HG02623 (cell line): Measurements from ENCODE around the gene TM6SF1.

Experiments
- ATAC-seq: cut with Tn5 transposase; IDR thresholded peaks from one replicate; pipeline ENCODE4 v1.9.1; 2021; ENCODE audit warnings: moderate library complexity; ENCODE audit not compliant: unreplicated experiment

The TM6SF1 gene

DNA sequence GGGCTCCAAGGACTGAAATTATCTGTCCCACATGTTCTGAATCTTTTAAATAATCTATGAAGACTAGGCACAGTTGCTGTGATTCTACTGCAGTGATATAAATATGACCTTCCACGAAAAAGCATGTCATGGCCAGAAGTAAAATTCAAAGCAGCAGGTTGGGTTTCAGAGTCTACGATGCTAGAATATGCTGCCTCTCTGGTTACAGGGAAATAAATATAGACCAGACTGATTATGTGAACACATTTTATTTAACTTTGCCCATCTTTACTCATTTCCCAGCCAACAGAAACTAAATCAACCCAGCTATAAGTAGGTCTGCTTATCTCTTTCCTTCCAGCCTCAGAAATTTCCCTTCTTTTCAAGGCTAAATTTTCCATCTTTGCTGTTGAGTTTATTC is 19.9 kb upstream of the TM6SF1 start:
- no peak for ATAC-seq

DNA sequence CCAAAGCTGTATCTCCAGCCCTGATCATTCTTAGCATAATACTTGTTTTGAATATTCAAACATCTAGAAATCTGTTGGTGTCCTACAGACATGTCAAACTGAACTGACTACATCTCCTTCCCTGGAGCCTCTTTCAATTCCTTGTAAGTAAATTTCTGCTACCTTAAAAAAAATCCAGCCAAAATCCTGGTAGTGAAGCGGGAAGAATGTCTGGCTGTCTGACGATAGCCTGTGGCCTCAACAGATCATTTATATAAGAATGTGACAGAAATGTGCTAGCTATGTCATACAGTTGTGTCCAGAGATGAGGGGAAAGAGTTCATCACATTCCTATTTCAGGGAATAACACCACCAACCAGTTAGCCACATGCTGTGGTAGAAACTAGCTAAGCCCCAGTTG is 18.6 kb upstream of the TM6SF1 start:
- ATAC-seq, result no peak

DNA sequence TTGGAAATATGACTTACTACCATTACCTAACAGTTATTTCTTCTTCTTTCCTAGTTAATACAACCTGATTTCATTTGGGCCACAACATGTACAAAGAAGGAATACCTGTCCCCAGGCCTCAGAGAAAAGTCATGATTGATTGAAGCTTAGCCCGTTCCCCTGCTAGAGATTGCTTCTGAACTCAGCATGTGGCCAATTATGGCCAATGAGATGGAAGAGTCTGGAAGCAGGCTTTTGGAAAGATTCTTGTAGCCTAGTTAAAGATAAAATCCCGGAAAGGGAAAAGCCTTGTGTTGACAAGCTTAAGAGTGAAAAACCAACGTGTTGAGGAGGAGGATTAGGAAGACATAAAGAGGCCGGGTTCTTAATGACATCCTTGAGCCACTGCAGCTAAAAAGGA is 17.0 kb upstream of the TM6SF1 start:
- ATAC-seq, result no peak

DNA sequence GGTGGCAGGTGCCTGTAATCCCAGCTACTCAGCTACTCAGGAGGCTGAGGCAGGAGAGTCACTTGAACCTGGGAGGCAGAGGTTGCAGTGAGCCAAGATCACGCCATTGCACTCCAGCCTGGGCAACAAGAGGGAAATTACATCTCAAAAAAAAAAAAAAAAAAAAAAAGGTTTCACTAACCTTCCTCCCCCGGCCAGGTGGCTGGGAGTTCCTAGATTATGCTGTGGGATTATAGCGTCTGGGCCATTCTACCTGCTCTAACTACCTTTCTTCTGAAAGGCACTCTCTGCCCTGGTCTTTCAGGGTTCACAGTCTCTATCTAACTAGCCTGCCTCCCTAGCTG is 15.5 kb upstream of the TM6SF1 start:
- ATAC-seq, result peak; percentile 15

DNA sequence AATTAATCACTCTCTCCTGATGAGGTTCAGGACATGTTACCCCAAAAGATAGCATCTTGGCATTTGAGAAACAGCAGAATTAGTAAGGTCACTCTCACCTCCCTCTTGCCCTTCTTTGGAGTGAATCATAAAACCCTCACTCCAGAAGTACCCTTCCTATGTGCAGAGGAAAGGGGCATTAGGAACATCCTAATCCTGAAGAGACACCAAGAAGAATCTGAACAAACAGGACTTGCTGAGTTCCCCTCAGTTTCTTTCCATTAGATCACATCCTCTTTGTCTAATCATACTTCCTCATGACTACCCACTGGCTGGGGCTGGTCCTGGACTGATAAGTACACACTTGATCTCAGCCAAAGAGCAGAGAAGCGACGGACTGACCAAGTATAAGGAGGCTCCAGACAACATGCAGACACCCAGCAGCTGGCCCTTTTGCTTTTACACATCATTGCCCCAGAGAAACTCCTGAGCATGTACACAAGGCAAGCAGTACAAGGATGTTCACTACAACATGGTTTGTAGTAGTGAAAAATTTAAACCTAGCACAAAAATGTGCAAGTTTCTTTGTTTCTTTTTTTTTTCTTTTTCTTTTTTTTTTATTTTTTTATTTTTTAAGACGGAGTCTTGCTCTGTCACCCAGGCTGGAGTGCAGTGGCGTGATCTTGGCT is 15.0 kb upstream of the TM6SF1 start:
- ATAC-seq, result peak; percentile 78

DNA sequence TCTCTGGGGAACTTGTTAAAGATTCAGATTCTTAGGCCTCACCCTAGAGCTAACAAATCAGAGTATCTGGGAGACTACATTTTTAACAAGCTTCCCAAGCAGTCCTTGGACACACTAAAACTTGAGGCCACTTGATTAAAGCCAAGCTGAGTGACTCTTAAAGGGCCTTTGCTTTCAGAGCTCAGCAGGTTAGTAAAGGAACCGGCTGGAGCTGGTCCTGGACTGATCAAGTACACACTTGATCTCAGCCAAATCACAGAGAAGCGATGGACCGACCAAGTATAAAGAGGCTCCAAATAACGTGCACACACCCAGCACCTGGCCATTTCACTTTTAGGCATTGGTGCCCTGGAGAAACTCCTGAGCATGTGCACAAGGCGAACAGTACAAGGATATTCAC is 12.9 kb upstream of the TM6SF1 start:
- ATAC-seq, result no peak

DNA sequence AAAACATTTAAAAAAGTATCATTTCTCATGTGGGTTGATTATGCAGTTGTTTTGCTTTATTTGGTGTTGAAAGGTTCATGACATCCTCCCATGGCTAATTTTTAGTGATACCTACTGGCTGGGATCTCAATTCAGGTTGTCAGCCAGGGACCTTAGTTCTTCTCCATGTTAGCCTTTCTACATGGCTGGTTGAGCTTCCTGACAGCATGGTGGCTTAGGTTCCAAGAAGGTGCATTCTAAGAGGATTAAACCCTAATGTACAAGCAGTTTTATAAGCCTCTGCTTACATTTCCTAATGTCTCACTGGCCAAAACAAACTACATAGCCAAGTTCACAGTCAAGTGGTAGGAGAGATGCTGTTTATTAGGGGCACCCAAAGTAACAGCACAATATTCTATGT is 9.4 kb upstream of the TM6SF1 start:
- no peak for ATAC-seq

DNA sequence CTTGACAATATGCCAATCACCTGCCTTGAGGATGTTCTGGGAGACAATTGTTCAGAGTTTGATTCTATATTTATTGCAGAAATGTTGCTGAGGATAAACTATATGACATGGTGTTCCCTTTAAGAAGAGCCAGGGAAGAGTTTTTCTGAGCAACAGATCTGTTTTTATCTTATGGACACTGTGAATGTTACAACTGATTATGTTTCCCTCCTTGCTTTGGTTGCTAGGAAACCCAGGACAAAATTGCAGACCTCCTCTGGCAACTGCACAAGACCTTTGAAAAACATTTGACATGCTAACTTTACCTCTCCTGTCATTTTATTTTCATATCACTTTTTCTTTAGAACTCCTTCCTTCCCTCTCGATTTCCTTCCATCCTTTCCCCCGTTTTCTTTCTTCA is 8.2 kb upstream of the TM6SF1 start:
- ATAC-seq, result no peak

DNA sequence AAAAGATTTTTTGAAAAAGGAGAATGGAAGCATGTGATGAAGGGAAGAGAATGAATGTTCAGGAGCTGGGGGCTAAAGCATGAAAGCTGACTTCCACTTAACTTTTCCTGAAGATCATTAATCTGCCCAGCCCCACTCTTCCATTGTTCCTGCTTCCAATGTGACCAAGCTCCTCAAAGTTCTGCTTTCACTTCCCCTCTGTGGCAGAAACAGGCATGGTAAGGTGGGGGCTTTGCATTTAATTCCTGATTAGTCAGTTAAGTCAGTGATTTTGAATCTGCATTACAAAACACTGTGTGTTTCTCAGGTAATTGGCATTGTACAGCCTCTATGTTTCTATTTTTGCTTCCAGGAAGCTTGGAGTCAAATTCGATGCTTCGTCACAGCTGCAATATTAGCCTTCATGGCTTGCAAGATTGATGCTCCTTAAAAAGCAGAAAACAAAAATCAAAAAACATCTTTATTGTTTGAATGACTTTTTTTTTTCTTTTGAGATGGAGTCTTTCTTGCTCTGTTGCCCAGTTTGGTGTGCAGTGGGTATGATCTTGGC is 7.3 kb upstream of the TM6SF1 start:
- ATAC-seq, result no peak

DNA sequence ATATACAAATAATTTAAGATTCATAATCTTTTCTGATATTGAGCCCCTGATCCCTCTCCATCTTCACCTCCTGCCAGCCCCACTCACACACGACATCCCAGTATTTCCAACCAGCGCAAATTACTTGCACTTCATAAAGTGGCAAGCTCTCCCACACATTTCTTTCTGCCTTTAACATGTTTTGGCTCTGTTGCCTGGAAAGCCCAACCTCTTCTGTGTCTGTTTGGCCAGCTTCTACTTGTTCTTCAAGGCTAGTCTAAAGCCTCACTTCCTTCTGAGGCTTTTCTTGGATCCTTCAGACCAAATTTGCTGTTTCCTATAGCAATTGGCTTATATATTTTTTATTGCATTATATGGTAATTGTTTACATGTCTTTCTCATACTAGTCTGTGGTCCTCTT is 5.1 kb upstream of the TM6SF1 start:
- no peak for ATAC-seq

DNA sequence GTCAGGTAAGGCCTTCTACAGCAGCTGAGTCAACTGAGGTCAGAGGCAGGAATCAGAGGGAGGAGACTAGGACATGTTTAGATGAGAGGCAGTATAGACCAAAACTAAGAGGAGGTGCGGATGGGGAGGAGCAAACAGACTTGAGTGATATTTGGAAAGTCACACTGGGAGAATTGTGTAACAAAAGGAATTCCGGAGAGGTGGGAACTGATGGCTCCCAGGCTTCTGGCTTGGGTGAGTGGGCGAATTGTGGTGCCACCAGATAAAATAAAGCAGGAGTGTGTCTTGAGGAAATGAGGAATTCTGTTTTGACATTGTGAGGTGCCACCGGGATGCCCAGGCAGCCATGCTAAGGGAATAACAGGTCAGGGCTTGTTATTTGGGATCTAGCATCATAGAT is 3.3 kb upstream of the TM6SF1 start:
- ATAC-seq, result no peak

DNA sequence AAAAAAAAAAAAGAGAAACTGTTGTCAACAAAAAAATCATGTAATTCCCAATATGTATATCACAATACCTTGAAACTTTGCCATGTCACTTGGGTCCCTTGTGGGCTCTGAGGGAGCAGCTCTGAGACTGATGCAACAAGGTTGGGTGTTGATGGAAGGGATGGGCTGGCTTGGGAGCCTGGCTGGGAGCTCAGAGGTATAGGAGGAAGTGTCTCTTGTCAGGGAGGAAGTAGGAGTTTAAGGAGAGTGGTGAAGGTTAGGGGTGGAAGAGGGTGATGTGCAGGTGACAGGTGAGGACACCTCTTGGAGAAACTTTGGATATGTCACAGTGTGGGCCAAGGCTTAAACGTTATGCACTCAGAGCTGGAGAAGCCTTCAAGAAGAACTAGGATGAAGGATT is 2.0 kb upstream of the TM6SF1 start:
- no peak for ATAC-seq

DNA sequence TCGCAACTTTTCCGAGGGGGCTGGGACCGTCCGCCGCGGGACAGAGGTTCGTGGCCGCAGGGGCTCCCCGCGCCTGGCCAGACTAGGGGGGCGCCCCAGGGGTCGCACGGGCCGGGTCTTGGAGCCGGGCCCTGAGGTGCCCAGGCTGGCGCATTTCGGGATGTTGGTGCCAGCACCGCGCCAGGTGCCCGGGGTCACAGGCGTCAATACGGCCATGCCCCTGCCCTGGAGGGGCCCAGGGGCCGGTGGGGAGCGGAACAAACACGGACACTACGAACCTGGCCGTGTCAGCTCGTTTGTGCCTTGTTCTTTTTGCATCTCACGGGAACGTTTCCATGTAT is 366 bp downstream of the TM6SF1 start:
- no peak for ATAC-seq

DNA sequence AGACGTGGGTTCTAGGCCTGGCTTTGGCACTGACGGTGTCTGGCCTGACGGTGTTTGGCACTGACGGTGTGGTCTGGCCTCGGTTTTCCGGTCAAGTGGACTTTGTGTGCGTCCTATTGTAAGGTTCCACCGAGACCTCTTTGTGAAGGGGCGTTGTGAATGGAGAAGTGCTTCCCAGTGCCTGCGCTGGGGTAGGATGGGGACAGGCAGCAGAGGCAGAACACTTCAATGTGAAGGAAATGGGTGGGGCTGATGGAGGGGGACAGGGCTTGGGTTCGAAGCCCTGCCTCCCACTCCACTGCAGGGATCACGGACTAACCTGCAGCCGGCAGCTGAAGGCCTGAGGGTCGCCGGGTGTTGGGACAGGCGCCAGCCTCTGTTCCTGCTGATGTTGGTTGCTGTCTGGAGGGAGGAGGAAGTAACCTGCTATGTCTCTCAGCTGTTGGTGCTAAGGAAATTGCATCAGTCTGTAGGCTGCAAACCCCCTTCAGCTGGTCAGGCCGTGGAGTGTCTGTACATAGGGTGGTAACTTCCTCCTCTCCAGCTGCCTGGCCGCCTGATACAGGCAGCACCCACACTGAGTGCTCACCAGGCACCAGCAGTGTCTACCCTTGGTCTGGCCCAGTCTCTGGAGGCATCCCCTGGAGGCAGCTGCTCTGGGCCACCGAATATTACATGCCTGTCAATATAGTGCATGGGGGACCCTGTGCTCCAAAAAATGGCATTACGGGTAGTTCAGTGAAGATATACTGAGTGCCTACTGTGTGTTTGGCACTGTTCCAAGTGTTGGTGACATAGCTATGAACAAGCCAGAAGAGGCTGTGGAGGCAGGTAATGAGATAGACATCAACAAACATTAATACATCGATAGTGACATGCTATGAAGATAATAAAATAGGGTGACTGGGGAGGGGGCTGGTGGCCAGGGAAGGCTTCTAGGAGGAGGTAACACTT is 1.1 kb downstream of the TM6SF1 start:
- ATAC-seq, result peak; percentile 62

DNA sequence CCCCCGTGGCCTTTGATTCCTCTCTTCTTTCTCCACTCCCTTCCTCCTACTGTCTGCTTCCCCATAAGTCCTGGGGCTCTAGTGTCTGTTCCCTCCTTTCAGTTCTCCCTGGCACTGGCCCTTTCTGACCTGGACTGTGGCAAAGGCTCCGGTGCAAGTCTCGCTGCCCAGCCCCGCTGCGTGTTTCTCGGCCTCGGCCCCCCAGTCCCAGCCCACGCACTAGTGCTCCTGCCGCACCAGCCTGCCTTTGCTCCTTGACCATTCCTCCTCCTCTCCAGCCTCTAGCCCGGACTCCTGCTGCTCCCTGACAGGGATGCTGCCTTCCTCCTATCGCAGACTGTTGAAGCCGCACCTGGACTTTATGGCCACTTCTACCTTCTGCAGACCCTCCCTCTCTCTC is 2.1 kb downstream of the TM6SF1 start:
- ATAC-seq, result no peak

DNA sequence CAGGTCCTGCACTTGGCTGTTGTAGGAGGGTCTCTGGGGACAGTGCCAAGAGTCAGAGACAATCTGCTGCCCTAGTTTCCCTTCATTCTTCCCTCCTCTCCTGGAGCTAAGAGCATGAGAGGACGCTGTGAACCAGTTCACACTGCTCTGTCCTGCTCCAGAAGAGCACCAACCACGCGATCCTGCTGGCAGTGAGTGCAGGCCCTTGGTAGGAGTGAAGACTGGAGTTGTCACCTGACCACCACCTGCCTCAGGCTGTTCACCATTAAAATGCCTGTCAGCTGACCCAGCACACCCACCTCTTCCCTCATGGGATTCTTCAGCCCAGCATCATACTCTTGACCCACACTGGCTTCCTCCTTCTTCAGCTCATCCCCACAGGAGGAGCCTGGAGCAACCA is 2.9 kb downstream of the TM6SF1 start:
- ATAC-seq, result no peak

DNA sequence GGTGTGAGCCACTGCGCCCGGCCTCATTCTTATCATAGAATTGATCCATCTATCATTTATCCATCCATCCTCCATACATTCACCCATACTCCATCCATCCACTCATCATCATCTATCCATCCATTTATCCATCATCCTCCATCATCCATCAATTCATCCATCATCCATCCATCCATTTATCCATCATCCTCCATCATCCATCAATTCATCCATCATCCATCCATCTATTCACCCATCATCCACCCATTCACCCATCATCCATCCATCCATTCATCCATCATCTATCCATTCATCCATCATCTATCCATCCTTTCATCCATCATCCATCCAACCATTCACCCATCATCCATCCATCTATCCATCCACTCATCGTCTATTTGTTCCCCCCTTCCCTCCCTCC is 3.7 kb downstream of the TM6SF1 start:
- no peak for ATAC-seq

DNA sequence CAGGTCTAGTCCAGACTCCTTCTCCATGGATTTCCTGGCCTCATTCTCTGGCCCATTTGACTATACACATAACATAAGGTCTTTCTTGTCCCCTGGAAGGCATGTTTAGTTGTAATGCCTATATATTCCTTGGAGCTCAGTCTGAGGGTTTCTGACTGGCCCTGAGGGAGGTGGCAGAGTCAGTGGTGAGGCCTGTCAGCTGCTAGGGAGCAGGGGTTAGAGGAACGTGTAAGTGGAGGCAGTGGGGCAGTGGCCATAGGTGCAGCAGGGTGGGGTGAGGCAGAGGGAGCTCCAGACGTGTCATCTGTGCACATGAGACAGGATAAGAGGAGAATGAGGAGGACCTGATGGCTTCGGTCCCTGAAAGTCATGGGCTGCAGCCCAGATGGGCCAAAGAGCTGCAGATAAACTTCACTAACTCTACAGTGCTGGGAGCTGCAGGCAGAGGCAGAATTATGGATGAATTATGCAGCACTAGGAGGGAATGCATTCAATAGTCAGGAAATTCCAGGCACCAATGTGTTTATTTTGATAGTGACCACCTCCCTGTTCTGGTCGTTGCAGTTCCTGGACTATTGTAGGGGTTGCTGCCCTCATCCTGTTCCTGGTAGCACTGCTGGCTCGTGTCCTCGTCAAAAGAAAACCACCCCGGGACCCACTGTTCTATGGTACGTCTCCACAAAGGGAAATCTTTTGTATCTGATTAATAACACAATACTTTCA is 4.9 kb downstream of the TM6SF1 start:
- ATAC-seq, result no peak

DNA sequence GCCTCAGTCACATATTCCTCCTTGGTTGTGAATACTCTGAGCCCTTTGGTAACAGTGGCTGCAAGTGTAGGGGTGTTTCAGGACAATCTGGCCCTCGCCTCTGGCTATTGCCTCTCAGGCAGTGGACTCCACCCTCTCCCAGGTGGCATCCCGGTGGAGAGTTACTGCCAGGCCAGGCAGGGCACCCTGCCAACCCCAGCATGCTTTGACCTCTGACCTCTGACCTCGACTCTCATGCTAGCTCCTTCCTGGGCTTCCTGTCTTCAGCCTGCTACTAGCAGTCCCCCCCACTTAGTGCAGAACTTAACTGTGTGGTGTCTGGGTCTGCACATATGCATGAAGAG is 5.5 kb downstream of the TM6SF1 start:
- ATAC-seq, result no peak

DNA sequence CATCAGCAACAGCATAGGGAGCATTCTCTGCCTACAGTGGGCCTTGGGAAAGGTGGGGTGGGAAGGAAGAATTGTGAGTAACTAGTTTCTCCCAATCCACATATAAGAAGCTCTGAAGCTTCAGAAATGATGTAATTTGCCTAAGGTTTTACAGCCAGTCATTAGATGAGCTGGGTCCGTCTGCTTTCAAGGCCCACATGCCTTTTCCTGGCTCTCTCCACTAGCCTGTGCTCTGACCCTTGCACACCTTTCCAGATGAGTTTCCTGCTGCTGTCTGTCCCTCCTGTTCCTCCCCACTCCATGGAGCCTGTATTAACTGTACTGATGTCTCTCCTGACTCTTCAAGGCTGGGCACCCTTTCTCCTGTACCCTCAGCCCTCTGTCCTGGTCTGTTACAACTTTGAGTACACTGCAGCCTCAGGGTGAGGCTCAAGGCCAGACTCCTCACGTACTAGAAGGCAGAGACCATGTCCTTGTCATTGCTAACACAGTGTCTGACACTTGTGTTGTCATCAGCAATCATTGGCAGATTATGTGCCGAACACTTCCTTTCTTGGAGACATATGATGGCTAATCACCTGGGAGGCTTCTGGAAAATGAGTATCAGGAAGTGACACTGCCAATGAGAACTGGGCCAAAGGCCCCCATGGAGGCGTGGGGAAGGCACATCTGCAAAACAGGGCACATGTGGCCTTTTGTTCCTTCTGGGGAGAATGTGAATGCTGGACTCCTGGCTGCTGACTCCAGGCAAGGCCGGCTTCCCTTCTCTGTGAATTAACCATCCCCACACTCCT is 6.6 kb downstream of the TM6SF1 start:
- ATAC-seq, result no peak

DNA sequence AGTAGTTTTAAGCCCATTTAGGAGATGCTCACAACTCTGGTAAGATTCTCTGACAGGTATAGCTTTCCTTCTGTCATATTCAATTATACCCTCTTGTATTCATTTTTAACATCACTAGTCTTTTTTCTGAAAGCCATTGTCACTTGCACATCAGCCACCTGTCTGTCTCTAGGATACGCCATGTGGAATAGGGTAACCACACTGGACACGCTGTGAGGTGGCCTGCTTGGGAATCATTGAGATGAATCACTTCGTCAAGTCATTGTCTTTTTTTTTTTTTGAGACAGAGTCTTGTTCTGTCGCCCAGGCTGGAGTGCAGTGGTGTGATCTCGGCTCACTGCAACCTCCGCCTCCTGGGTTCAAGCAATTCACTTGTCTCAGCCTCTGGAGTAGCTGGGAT is 7.4 kb downstream of the TM6SF1 start:
- no peak for ATAC-seq
